HG03066 (cell line): ENCODE results near the gene TMC4.
"Not testable (repeated sequence)": the region's sequence is repeated elsewhere in the genome, so short reads cannot be mapped to it uniquely, and the experiment has no call there.

Experiments
- ATAC-seq: cut with Tn5 transposase; IDR thresholded peaks from one replicate; pipeline ENCODE4 v1.9.1; 2021; ENCODE audit warnings: low read depth; ENCODE audit not compliant: unreplicated experiment

The TMC4 gene, protein sequence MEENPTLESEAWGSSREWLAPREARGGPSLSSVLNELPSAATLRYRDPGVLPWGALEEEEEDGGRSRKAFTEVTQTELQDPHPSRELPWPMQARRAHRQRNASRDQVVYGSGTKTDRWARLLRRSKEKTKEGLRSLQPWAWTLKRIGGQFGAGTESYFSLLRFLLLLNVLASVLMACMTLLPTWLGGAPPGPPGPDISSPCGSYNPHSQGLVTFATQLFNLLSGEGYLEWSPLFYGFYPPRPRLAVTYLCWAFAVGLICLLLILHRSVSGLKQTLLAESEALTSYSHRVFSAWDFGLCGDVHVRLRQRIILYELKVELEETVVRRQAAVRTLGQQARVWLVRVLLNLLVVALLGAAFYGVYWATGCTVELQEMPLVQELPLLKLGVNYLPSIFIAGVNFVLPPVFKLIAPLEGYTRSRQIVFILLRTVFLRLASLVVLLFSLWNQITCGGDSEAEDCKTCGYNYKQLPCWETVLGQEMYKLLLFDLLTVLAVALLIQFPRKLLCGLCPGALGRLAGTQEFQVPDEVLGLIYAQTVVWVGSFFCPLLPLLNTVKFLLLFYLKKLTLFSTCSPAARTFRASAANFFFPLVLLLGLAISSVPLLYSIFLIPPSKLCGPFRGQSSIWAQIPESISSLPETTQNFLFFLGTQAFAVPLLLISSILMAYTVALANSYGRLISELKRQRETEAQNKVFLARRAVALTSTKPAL

DNA sequence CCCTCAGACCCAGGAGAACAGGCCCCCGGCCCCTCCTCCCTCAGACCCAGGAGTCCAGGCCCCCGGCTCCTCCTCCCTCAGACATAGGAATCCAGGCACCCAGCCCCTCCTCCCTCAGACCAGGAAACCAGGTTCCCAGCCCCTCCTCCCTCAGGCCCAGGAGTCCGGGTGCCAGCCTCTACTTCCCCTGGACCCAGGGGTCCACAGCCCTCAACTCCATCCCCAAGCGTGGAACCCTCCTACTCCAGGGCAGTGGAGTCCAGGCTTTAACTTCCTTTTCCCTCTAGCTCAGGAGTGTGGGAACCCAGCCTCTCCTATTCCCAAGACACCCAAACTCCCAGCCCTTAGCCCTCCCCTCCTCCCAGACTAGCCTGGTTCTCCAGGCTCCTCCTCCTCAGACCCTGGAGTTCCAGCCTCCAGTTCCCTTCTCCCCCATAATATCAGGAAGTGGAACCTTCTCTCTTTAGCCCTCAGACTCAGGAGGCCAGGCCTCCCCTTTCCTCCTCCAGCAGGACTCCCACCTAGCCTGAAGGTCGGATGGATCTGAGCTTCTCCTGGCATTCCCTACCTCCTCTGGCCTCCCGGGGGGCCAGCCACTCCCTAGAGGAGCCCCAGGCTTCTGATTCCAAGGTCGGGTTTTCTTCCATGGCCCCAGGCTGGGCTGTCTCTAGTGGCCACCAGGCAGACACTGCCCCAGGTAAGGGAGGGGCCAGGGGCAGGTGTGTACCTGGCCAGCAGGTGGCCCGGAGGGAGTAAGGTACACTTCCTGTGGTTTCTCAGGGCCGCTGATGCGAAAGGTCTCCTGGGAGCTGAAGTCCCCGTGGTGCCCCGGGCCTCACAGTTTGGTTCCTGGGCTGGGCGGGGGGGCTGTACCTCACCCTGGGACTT is at the start of gene TMC4:
TSS of gene TMC4 (minus strand) at position 690 of the 888 bp plus-strand sequence. CDS start at position 647, 43 bp downstream.
- ATAC-seq: no peak

DNA sequence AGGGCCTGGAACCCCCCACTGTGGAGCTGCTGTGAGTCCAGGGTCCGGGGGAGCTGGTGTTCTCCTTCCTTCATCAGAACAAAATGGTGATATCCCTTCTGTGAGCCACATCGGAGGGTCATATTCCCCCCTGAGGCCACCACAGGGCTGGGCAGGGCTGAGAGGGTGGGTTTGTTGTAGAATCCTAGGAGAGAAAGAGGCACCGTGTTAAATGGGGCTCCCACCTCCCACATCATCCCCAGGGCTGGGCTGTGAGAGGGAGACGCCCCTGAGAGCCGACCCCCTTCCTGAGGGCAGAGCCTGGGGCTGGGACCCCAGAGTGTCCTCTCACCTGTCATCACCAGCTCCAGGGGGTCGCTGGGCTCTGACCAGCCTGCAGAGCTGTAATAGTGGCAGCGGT is 49.0 kb upstream of the TMC4 start:
- not testable (repeated sequence) for ATAC-seq

DNA sequence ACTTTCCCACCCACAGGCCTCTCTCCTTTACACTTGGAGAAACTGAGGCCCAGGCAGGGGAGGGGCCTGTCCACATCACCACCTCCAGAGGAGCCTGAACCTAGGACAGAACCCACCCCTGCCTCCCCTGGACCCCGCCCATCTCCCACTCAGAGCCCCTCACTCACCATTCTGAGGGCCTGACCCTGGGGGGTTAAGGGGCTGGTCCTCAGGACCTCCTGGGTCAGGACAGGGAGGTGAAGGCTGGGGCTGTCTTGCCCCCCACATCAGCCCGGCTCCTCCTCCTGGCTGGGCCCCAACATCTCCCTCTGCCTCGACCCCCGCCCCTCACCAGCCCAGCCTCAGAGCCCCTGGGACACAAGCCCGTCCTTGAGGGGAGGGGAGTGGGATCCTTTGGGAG is 46.7 kb upstream of the TMC4 start:
- ATAC-seq: not testable (repeated sequence)

DNA sequence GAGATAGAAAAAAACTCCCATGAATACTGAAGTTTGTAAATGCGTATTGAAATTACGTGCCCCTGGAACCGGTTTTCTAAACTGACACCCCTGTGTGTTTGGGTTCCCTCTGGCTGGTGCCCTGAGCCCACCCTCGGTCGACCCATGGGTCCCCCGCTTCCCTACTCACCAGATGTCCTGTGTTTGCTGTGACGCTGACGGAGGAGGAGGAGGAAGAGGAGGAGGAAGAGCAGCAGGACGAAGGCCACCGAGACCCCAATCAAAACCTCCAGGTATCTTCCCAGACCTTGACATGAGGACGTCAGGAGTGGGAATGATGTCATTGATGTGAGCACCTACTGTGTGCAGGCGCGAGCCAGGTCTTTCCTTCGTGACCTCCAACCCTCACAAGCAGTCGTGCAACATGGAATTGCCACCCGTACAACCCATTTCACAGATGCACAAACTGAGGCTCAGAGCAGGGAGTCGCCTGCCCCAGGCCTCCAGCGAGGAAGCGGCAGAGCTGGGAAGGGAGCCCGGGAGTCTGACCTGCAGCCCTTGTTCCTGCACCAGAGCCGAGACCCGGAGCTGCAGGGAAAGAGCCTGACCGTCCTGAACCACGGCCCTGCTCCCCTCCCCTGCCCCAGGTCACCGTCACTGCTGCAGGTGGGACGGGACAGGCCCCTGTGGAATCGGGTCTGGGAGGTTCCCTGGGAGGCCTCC is 46.2 kb upstream of the TMC4 start:
- no peak for ATAC-seq

DNA sequence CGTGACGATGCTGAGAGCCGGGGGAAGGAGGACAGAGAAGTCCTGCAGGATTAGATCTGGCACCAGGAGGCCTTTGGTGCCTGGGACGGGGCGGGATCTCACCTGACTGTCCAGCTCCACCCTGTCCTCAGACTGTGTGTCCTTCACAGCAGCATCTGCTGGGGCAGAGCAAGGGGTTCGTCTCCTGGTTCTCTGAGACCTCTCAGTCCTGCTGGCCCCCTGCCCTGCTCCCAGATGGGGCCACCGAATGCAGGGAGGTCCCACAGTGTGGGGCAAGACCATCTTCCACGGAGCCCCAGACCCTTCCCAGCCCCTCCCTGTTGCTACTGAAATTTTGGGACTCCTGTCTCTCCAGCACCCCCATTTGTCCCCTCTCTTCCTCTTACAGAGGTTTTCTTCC is 45.3 kb upstream of the TMC4 start:
- ATAC-seq: no peak

DNA sequence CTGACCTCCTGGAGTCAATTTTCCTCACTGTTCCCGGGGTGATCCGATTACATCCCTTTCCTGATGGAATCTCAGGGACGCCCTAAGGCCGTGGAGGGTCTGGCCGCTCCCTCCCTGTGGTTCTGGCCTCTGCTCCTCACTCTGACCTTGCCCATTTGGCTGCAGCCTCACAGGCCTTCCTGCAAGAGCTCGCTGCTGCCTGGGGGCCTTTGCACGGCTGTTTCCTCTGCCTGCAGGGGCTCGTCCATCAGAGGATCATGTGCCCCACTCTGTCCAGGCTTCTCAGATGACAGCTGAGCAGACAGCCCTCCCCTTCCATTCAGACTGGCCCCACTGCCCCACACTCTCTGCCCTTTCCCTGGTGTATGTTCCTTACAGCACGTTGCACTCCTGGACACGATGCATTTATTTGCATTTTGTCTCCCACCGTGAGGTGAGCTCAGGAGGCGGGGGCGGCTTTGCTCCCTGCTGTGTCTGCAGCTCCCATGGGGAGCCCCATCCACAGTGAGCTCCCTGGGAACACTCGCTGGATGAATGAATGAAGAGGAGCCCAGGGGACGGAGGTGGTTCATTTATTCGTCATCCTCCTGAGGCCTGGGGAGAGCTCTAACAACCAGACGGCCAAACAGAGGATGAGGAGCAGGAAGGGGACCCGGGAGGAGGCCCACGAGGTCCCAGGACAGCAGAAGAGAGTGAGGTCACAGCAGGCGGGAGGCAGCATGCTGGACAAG is 44.7 kb upstream of the TMC4 start:
- not testable (repeated sequence) for ATAC-seq

DNA sequence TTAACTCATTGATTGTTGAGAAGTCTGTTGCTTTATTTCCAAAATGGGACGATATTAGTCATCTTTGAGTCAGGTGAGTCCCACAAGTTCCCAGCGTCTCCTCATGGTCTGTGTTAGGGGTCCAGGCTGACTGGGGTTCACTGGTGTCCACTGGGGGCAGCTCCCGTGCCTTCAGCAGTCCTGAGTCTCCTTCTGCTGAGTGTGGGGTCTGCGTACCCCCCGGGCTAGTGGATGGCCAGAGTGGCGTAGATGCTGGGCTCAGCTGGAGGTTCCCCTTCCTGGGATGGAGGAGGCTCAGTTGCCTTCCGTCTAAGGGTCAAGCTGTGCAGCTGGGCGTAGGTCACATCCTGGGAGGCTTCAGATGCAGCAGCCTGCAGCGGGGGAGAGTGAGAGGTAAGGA is 43.9 kb upstream of the TMC4 start:
- ATAC-seq: no peak

DNA sequence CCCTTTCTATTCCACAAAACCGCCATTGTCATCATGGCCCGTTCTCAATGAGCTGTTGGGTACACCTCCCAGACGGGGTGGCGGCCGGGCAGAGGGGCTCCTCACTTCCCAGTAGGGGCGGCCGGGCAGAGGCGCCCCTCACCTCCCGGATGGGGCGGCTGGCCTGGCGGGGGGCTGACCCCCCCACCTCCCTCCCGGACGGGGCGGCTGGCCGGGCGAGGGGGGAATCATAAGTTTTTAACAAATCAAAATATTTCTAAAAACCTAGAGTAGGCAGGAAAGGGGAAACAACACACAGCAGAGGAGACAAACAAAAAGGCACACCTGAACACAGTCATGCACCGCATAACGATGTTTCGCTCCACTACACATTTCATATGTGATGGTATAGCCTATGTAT is 41.8 kb upstream of the TMC4 start:
- not testable (repeated sequence) for ATAC-seq

DNA sequence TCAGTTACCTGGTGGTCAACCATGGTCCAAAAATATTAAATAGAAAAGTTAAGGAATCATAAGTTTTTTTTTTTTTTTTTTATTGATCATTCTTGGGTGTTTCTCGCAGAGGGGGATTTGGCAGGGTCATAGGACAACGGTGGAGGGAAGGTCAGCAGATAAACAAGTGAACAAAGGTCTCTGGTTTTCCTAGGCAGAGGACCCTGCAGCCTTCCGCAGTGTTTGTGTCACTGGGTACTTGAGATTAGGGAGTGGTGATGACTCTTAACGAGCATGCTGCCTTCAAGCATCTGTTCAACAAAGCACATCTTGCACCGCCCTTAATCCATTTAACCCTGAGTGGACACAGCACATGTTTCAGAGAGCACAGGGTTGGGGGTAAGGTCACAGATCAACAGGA is 41.3 kb upstream of the TMC4 start:
- not testable (repeated sequence) for ATAC-seq

DNA sequence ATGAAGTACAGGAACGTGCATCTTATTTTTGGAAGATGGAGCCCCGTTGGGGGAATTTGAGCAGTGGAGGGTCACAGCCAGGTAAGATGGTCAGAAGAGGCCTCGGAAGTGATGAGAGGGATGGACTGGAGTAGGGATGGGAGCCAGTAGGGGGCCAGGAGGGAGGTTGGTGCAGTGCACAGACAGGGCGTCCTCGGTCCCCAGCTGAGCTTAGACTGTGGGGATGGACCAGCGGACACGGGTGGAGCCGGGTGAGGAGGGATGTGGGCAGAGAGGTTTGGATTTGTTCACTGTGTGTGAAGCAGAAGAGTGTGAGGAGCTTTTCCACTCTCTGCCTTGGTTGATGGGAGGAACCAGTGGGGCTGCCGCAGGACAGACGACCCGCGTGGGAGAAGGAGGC is 38.3 kb upstream of the TMC4 start:
- no peak for ATAC-seq

DNA sequence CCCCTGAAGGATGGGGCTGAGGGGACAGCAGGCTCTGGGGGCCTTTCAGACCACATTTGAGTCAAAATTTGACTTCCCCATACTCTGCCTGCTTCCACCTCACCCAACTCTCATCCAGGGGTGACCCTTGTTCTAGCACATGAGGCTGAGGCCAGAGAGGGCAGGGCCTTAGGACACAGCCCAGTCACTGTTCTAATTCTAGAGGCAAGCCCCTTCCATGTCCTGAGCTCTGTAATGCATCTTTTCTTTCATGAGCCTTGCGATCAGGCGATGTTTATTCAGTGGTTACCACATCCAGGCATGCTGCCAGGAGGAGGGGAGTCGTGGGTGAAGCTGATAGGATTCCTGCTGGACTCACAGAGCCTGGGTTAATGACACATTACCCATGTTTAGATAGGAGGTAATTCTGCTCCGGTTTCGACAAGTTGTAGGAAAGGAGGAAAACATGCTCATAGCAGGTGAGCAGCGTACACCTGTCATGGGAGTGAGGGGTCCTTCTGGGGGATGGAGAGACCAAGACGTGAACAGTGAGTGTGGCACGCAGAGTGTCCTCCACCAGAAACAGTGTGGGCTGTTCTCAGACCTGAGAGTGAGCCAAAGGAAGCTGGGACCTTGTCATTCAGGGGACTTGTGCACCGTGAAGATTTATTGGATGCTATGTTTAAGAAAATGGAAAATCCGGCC is 37.0 kb upstream of the TMC4 start:
- no peak for ATAC-seq

DNA sequence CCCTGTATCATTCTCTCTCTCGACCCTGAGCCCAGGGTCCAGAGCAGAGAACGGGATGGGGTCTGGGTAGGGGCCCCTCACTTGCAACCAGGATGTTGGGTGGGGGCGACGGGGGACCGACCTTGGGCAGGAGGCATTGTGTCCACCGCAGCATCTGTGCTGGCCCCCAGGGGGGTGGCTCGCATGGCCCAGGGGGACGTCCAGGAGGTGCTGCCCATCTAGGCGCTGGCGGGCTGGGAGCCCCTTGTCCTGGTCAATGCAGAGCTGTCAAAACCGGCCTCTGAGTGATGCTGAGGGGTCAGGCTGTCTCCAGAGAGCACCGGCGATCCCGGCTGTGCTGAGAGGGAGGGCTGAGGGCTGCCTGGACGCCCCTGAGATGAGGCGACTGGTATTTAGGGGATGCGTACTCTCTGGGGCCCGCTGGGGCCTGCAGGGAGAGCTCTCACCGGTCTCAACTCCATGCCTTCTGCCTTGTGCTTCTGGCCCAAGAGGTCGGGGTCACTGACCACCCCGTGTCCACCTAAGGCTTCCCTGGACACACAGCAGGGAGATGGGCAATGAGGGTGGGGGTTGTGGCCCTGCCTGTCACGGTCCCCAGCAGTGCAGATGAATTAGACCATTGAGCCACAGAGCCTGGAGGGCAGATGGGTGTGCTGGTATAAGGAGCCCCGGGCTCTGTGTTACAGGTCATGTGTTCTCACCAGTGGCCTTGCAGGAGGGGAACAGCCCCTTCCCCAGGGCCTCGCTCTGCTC is 36.3 kb upstream of the TMC4 start:
- ATAC-seq: no peak

DNA sequence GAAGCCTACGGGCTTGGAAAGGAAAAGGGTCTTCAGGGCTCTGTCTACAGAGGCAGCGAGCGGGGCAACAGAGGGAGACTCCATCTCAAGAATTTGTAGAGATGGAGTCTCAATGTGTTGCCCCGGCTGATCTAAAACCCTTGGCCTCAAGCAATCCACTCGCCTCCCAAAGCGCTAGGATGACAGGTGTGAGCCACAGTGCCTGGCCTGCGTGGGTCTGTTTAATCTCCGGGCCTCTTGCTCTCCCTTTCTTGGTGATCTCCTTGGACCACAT is 35.8 kb upstream of the TMC4 start:
- ATAC-seq: no peak

DNA sequence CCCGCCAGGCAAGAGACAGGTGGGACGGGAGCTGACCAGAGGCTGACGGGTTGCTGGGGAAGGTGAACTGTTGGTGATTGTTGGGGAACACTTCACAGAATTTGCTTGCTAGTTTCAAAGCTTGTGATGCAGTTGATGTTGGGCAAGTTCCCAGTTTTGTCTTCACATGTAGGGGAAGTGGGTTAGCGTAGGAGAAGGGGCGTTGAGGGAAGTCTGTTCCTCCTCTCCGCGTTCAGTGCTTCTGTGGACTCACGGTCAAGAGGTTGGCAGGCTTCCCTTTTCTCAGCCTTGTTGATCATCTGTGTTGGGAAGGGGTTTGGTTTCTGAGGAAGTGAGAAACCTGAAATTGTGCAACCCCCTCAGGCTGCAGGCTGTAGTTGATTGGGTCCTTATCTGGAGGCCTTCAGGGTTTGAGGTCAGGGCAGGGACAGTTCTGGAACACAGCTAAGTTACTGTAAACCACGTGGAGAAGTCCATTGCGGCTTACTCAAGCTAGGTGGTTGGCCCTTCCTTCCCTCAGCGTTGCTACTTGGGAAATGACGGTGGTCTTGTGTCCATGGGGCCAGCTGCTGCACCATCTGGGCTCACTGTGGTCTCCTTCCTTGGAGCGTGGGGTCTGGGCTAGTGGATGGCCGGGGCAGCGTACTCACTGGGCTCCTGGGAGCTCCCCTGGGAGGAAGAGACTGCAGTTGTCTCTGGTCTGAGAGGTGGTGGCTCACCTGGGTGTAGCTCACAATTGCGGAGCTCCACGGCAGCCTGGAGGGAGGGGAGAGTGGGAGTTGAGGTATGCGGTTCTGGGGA is 35.2 kb upstream of the TMC4 start:
- peak; percentile 56 for ATAC-seq

DNA sequence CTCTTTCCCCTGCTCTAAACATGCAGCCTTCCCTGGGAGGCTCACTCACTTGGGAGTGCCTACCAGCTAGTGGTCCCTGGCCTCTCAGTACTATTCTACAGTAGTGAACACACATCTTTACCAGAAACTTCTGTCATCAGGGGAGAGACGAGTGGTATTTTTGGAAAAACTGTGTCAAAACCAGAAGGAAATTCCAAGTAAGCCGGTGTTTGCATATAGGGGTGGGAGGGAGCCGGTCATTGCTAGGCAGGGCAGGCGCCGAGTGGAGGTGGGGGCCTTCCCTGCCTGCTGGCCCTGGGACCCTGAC is 34.7 kb upstream of the TMC4 start:
- ATAC-seq: no peak

DNA sequence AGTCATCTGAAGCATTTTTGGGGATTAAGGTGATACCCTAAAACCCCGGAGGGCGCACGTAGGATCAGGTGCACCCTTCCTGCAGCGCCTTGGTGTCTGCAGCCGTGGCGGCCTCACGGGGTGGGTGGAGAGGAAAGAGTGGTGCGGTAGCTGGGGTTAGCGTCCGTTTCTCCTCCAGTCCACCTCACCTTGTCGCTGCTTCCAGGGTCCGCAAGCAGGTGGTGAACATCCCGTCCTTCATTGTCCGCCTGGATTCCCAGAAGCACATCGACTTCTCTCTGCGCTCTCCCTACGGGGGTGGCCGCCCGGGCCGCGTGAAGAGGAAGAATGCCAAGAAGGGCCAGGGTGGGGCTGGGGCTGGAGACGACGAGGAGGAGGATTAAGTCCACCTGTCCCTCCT is 34.2 kb upstream of the TMC4 start:
- not testable (repeated sequence) for ATAC-seq

DNA sequence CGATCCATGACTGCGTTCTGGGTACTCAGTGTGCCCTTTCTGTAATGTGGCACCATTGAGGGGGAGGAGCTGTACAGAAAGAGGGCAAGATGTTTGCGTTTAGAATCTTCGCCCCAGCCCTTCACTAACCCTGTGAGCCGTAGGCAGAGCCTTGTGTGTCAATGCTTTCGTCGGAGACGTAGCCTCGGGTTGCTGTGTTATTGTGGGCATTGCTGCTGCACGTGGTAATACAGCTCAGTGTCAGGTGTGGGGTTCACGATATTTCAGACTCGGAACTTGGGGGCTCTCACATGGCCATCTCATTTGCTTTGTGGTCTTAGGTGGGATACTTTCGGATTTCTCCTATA is 33.8 kb upstream of the TMC4 start:
- ATAC-seq: no peak
